Hepatocyte (in vitro differentiated cells): ENCODE data around the gene RCBTB2.

Source experiments
- CTCF ChIP-seq: fragments of 200-600 bp; sonication (generic); IDR thresholded peaks from 2 replicates; pipeline ENCODE4 v1.5.1; 2016; ENCODE audit warnings: antibody characterized with exemption, mild to moderate bottlenecking; ENCODE audit not compliant: poor library complexity
- EZH2phosphoT487 ChIP-seq: fragments of 200-600 bp; sonication (generic); IDR thresholded peaks from one replicate; pipeline ENCODE4 v1.6.1; 2018; ENCODE audit warnings: antibody characterized with exemption, mild to moderate bottlenecking, low read depth, moderate library complexity; ENCODE audit not compliant: unreplicated experiment, severe bottlenecking

GRCh38 chr13:48491423-48492095 is 41.3 kb downstream of the RCBTB2 start:
- no peak for TF ChIP-seq CTCF
- no peak for TF ChIP-seq EZH2phosphoT487
